RPMI8226 (cell line): Measurements from ENCODE around the gene NBAS.
"Not testable (repeated sequence)": the region's sequence is repeated elsewhere in the genome, so short reads cannot be mapped to it uniquely, and the experiment has no call there.

Experiments
- DNase-seq: peaks from one replicate; pipeline ENCODE4 v3.0.0-alpha.2; 2015

NBAS gene

GRCh38 chr2:15250946-15251345 lies 310.2 kb downstream of the NBAS start:
- DNase-seq = not testable (repeated sequence)

- no peak for DNase-seq
Measured at GRCh38 chr2:15246870-15247269, 314.3 kb downstream of the NBAS start.

GRCh38 chr2:15243762-15244161 lies 317.4 kb downstream of the NBAS start:
- DNase-seq = no peak

- no peak for DNase-seq
Measured at GRCh38 chr2:15242936-15243461, 318.1 kb downstream of the NBAS start.

- no peak for DNase-seq
Measured at GRCh38 chr2:15241929-15242328, 319.2 kb downstream of the NBAS start.

GRCh38 chr2:15241201-15241600 lies 319.9 kb downstream of the NBAS start:
- DNase-seq = no peak

GRCh38 chr2:15238028-15238427 lies 323.1 kb downstream of the NBAS start:
- DNase-seq = no peak

- no peak for DNase-seq
Measured at GRCh38 chr2:15230599-15231192, 330.4 kb downstream of the NBAS start.

GRCh38 chr2:15226661-15227060 lies 334.5 kb downstream of the NBAS start:
- no peak for DNase-seq

- no peak for DNase-seq
Measured at GRCh38 chr2:15225131-15225530, 336.0 kb downstream of the NBAS start.

GRCh38 chr2:15224641-15225040 lies 336.5 kb downstream of the NBAS start:
- no peak for DNase-seq

GRCh38 chr2:15223887-15224286 lies 337.2 kb downstream of the NBAS start:
- no peak for DNase-seq

- DNase-seq = no peak
Measured at GRCh38 chr2:15222856-15223255, 338.3 kb downstream of the NBAS start.

GRCh38 chr2:15220603-15221002 lies 340.5 kb downstream of the NBAS start:
- no peak for DNase-seq

GRCh38 chr2:15218423-15219086 lies 342.6 kb downstream of the NBAS start:
- DNase-seq = no peak

GRCh38 chr2:15212249-15212648 lies 348.9 kb downstream of the NBAS start:
- DNase-seq = no peak

GRCh38 chr2:15210542-15210941 lies 350.6 kb downstream of the NBAS start:
- DNase-seq = not testable (repeated sequence)

- no peak for DNase-seq
Measured at GRCh38 chr2:15206419-15206818, 354.7 kb downstream of the NBAS start.

- no peak for DNase-seq
Measured at GRCh38 chr2:15205562-15205961, 355.6 kb downstream of the NBAS start.

- DNase-seq = no peak
Measured at GRCh38 chr2:15201009-15201408, 360.1 kb downstream of the NBAS start.

GRCh38 chr2:15200581-15200980 lies 360.6 kb downstream of the NBAS start:
- DNase-seq = no peak

- no peak for DNase-seq
Measured at GRCh38 chr2:15198051-15198450, 363.1 kb downstream of the NBAS start.

GRCh38 chr2:15195813-15196212 lies 365.3 kb downstream of the NBAS start:
- no peak for DNase-seq

GRCh38 chr2:15191789-15192188 lies 369.3 kb downstream of the NBAS start:
- no peak for DNase-seq

GRCh38 chr2:15189216-15189615 lies 371.9 kb downstream of the NBAS start:
- no peak for DNase-seq
